GM12874 (cell line): ENCODE measurements around the gene SPATS1.

Experiments used
- CTCF ChIP-seq: IDR thresholded peaks from 2 replicates; pipeline ENCODE4 v1.5.1; 2011; ENCODE audit warnings: low read depth, mild to moderate bottlenecking, control low read depth, low read length, moderate library complexity; ENCODE audit not compliant: insufficient read depth

SPATS1 gene

GRCh38 chr6:44339763-44340625, 2.5 kb upstream of the SPATS1 start:
- TF ChIP-seq CTCF = no peak

DNA sequence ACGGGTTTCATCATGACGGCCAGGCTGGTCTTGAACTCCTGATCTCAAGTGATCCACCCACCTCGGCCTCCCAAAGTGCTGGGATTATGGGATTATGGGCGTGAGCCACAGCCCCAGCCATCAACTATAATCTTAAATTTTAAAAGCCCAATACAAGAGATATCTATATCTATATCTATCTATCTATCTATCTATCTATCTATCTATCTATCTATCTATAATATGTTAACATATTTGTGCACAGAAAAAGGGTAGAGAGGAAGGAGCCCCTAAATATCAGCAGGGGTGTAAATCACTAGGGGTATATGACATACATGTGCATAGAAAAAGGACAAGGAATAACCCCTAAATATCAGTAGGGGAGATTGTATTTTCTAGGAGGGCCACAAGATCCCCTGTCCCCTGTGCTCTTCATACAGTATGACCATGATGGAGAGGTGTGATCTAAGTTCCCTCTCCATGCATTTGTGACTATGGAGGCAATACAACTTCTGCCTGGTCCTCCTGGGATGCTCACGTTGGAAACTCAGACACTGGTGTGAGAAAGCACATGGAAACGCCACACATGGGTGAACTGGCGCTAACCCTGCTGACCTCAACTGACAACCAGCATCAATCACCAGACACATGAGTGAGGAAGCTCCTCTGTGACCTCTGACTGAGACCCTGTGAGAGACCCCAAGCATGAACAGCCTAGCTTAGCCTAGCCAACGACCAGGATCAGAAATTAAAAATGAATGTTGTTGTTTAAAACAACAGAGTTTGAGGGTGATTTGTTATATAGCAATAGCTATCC, 1.2 kb upstream of the SPATS1 start:
- TF ChIP-seq CTCF = no peak

GRCh38 chr6:44342052-44342451, 398 bp upstream of the SPATS1 start:
- TF ChIP-seq CTCF = no peak

- no peak for TF ChIP-seq CTCF
Observed at GRCh38 chr6:44349904-44350649, 7.6 kb downstream of the SPATS1 start.

- no peak for TF ChIP-seq CTCF
Observed at GRCh38 chr6:44352259-44352658, 9.8 kb downstream of the SPATS1 start.

GRCh38 chr6:44353336-44353735, 10.9 kb downstream of the SPATS1 start:
- no peak for TF ChIP-seq CTCF

GRCh38 chr6:44355640-44356039, 13.2 kb downstream of the SPATS1 start:
- TF ChIP-seq CTCF = no peak
